ENCODE results near the gene UNC45A. TPM values are rescaled to one million over a fixed set of nuclear protein-coding genes. Genes with fewer than 3 reads are reported as not detected.

The UNC45A gene
- total RNA-seq, 1 experiment from 2014 or later, result 68.4 TPM

GRCh38 chr15:90988296-90988695 is 53.2 kb downstream of the UNC45A start:
- H3K27me3 ChIP-seq (ENCODE audit: low read length), result no peaks in the 10 kb centered on the region
- DNase-seq (no peak), ATAC-seq (no peak)
- ChIA-PET CTCF (no interaction called here), POLR2A (ENCODE audit: unreplicated experiment) (no interaction called here)
- H3K27ac ChIP-seq (ENCODE audit: low read length), result no peak overlapping the region
- no peak overlapping the region for H2AFZ ChIP-seq (ENCODE audit: low read length)
- H4K20me1 ChIP-seq (ENCODE audit: low read length), result peaks cover 10% of the 10 kb centered on the region; the same call in 1 of the 2 replicates
- intact Hi-C loops (cut with micrococcal nuclease), result no loop called here
- H3K9me3 ChIP-seq (ENCODE audit: low read length), result no peaks in the 10 kb centered on the region
- H3K4me3 ChIP-seq (ENCODE audit: low read length), result no peak overlapping the region
- BruUV-seq (replicated peaks), result no TSS peak
- TF ChIP-seq EZH2phosphoT487 (IDR thresholded peaks at IDR 0.05; ENCODE audit: borderline replicate concordance, low read length) (no peak), EZH2 (IDR thresholded peaks at IDR 0.05; ENCODE audit: low read length, unreplicated experiment) (no peak)
- TF ChIP-seq, protein P1, sequence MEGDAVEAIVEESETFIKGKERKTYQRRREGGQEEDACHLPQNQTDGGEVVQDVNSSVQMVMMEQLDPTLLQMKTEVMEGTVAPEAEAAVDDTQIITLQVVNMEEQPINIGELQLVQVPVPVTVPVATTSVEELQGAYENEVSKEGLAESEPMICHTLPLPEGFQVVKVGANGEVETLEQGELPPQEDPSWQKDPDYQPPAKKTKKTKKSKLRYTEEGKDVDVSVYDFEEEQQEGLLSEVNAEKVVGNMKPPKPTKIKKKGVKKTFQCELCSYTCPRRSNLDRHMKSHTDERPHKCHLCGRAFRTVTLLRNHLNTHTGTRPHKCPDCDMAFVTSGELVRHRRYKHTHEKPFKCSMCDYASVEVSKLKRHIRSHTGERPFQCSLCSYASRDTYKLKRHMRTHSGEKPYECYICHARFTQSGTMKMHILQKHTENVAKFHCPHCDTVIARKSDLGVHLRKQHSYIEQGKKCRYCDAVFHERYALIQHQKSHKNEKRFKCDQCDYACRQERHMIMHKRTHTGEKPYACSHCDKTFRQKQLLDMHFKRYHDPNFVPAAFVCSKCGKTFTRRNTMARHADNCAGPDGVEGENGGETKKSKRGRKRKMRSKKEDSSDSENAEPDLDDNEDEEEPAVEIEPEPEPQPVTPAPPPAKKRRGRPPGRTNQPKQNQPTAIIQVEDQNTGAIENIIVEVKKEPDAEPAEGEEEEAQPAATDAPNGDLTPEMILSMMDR (conservative IDR thresholded peaks at IDR 0.05; ENCODE audit: low read depth, low read length), result no peak
- no peak overlapping the region for H3K4me2 ChIP-seq (ENCODE audit: low read length)
- no peaks in the 10 kb centered on the region for H3K9me2 ChIP-seq (replicated peaks; ENCODE audit: low read length)
- peaks cover 5% of the 10 kb centered on the region; the same call in 1 of the 2 replicates for H3K4me1 ChIP-seq (ENCODE audit: insufficient read depth, low read length)
- peaks cover 98% of the 10 kb centered on the region for H3K79me2 ChIP-seq (ENCODE audit: low read length)
- H3K36me3 ChIP-seq (ENCODE audit: low read depth, low read length), result peaks cover 10% of the 10 kb centered on the region
- no peak overlapping the region for H3K9ac ChIP-seq (ENCODE audit: low read length)
- no peaks in the 10 kb centered on the region for H3F3A ChIP-seq (ENCODE audit: low read length, unreplicated experiment)

- Histone ChIP-seq H3K4me2 (ENCODE audit: low read length) (no peak overlapping the region), H4K20me1 (ENCODE audit: low read length) (peaks cover 10% of the 10 kb centered on the region; the same call in 1 of the 2 replicates), H3F3A (ENCODE audit: low read length, unreplicated experiment) (no peaks in the 10 kb centered on the region), H3K9me3 (ENCODE audit: low read length) (no peaks in the 10 kb centered on the region), H3K9me2 (replicated peaks; ENCODE audit: low read length) (no peaks in the 10 kb centered on the region), H3K27me3 (ENCODE audit: low read length) (no peaks in the 10 kb centered on the region), H2AFZ (ENCODE audit: low read length) (no peak overlapping the region), H3K36me3 (ENCODE audit: low read depth, low read length) (peaks cover 4% of the 10 kb centered on the region; the same call in 1 of the 2 replicates), H3K79me2 (ENCODE audit: low read length) (peaks cover 99% of the 10 kb centered on the region), H3K27ac (ENCODE audit: low read length) (no peak overlapping the region), H3K4me1 (ENCODE audit: insufficient read depth, low read length) (peaks cover 5% of the 10 kb centered on the region; the same call in 1 of the 2 replicates), H3K9ac (ENCODE audit: low read length) (no peak overlapping the region), H3K4me3 (ENCODE audit: low read length) (no peak overlapping the region)
- POLR2A ChIA-PET (ENCODE audit: unreplicated experiment), result no interaction called here
- ATAC-seq (no peak), DNase-seq (no peak)
- CTCF ChIA-PET, result no interaction called here
- no TSS peak for BruUV-seq (replicated peaks)
- intact Hi-C loops (cut with micrococcal nuclease), result no loop called here
- TF ChIP-seq EZH2 (IDR thresholded peaks at IDR 0.05; ENCODE audit: low read length, unreplicated experiment), result no peak
- TF ChIP-seq, protein P1 (conservative IDR thresholded peaks at IDR 0.05; ENCODE audit: low read depth, low read length), result no peak
- no peak for TF ChIP-seq EZH2phosphoT487 (IDR thresholded peaks at IDR 0.05; ENCODE audit: borderline replicate concordance, low read length)
Measured at GRCh38 chr15:90989040-90989768, 54.1 kb downstream of the UNC45A start.

- no peak overlapping the region for H3K9ac ChIP-seq (ENCODE audit: low read length)
- H3K36me3 ChIP-seq (ENCODE audit: low read depth, low read length), result no peaks in the 10 kb centered on the region
- no peak overlapping the region for H3K4me3 ChIP-seq (ENCODE audit: low read length)
- peaks cover 5% of the 10 kb centered on the region; the same call in 1 of the 2 replicates for H3K4me1 ChIP-seq (ENCODE audit: insufficient read depth, low read length)
- BruUV-seq (replicated peaks), result no TSS peak
- DNase-seq, result no peak
- no peak for TF ChIP-seq EZH2 (IDR thresholded peaks at IDR 0.05; ENCODE audit: low read length, unreplicated experiment)
- TF ChIP-seq EZH2phosphoT487 (IDR thresholded peaks at IDR 0.05; ENCODE audit: borderline replicate concordance, low read length), result no peak
- TF ChIP-seq, protein P1 (conservative IDR thresholded peaks at IDR 0.05; ENCODE audit: low read depth, low read length), result no peak
- no peak overlapping the region for H2AFZ ChIP-seq (ENCODE audit: low read length)
- CTCF ChIA-PET, result no interaction called here
- H3K79me2 ChIP-seq (ENCODE audit: low read length), result peaks cover 94% of the 10 kb centered on the region
- ATAC-seq, result no peak
- POLR2A ChIA-PET (ENCODE audit: unreplicated experiment), result no interaction called here
- no peak overlapping the region for H3K27ac ChIP-seq (ENCODE audit: low read length)
- no peaks in the 10 kb centered on the region for H3F3A ChIP-seq (ENCODE audit: low read length, unreplicated experiment)
- peaks cover 10% of the 10 kb centered on the region; the same call in 1 of the 2 replicates for H4K20me1 ChIP-seq (ENCODE audit: low read length)
- H3K27me3 ChIP-seq (ENCODE audit: low read length), result no peaks in the 10 kb centered on the region
- intact Hi-C loops (cut with micrococcal nuclease), result loop anchor here (5.0 kb wide), 2 partner anchors 33 to 58 kb away; partner anchors contain the start of gene HDDC3
- H3K9me3 ChIP-seq (ENCODE audit: low read length), result no peaks in the 10 kb centered on the region
- H3K4me2 ChIP-seq (ENCODE audit: low read length), result no peak overlapping the region
- no peaks in the 10 kb centered on the region for H3K9me2 ChIP-seq (replicated peaks; ENCODE audit: low read length)
Measured at GRCh38 chr15:90990446-90990845, 55.4 kb downstream of the UNC45A start.
